NCI-H1092 (cell line): ENCODE results near the gene DGAT2.
A peak's percentile ranks its signal among the peaks of the same experiment; 100 is the strongest.

ENCODE experiments used
- DNase-seq: peaks from one replicate; lab custom pipeline; 2025; lab: John Stamatoyannopoulos, UW

DGAT2 gene

DNA sequence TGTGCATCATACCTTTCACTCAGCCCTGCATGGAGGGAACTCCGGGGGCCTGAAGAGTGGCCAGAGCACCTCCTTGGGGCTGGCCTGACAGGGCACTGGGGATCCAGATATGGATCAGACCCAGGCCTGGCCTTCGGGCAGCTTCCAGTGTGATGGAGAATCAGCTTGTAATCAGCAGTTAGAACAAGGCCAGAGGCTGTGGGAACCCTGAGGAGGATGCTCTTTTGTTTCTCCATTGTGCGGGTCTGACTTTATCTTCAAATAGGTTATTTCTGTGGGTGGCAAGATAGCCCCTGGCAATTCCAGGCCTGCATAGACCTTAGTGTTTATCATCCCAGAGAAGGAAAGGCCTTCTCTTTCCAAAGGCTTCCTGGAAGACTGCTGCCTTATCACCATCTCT, 12.3 kb downstream of the DGAT2 start:
- no peak for DNase-seq

DNA sequence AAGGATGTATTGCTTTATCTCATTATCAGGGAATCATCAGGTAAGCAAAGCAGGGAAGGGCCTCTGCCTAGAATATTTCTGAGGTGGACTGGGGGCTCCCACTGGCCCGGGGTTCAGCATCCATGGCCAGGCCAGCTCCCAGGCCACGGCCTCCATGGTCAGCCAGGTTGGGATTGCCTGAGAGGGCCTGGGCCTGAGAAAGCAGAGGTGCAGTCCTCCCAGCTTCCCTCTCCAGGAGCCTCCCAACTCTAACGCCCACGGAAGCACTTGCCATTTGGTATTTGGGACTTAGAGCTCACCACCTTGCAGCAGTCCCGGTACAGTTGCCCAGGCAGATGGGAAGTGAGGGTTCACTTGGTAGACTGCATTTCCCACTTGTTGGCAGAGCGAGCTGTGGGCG, 12.7 kb downstream of the DGAT2 start:
- no peak for DNase-seq

DNA sequence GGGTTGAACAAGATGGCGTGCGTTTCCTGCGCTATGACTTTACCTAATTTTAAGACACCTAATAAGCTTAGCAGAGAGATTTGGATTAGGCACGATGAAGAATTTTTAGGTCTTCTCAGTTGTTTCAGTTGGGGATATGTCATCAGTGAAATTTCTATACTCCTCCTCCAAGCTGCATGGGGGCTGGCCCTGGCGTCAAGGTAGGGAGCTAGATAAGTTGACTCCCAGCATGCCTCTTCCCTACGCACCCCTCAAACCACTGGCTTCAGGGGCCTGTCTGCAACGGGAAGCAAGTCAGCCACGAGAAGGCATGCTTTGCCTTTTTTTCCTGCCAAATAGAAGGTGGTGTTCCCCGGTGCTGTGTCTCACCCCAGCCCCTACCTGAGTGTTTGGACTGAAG, 13.3 kb downstream of the DGAT2 start:
- no peak for DNase-seq

DNA sequence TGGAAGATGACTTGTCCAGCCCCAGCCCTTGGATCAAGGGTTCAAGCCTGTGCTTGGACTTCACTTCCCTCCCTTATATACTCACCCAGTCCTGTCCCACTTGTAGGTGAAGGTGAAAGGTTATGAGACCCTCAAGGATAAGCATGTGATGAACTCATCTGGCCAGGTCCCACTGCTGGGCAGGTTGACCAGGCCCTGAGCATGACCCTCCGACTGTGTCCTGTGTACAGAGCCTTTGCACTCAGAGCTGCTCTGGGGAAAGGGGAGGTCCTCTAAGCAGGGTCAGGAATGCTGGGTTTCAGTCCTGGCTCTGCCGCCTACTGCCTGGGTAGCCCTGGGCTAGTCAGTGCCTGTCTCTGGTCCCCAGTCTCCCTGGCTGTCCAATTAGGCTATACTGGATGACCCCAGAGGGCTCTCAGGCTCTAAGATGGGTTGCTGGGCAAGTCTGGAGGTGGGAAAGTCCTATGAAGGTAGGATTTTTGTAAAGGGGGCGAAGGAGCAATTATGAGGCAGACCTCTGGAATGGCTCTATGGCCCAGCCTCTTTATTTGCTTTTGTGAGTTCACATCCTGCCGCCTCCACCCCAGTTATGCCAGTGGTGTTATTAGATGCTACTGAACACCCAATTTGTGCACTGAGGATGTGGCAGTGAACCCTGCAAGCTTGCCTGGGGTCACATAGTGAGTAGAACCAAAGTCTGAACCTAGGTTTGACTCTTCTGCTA, 14.1 kb downstream of the DGAT2 start:
- DNase-seq = no peak

DNA sequence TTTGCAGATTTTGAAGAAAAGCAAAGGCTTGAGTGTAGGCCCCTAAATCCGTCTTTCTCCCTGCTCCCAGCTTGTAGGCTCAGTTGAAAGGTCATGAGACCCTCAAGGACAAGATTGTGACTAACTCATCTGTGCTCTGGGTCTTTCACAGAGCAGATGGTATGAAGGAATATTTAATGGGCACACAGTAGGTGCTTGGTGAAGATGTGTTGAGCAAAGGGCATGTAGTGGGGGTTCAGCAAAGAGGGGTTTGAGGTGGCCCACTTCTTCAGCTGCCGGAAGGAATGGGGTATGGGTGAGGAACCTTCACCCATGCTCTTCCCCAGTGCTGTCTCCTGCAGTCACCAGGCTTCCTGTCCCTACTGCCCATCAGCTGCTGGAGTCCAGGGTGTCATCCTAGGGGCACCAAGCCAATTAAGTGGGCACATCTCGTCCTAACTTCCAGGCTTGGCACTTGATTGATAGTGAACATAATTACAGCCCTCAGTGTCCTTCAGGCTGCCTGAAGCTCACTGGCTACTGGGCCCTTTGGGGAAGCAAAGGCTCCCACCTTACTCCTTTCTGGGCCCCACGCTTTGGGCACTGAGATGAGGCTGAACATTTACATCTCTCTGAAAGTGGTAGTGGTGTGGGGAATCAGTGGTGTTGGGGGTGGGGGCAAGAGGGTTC, 15.0 kb downstream of the DGAT2 start:
- DNase-seq = no peak

DNA sequence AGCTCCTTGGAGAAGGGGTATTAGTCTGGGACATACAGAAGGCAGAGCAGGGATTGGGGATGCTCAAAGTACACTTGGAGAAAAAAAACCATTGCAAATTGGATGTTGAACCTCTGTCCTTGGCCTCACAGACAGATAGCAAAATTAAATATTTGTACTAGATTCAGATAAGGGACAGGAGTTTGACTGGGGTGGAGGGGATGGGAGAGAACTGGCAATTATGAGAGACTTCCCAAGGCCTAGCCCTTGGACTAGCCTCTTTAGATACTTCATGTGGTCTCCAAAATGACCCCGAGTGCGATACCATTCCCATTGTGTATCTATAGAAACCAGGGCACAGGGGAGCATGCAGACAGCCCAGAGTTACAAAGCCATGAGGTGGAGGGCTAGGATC, 15.5 kb downstream of the DGAT2 start:
- no peak for DNase-seq

DNA sequence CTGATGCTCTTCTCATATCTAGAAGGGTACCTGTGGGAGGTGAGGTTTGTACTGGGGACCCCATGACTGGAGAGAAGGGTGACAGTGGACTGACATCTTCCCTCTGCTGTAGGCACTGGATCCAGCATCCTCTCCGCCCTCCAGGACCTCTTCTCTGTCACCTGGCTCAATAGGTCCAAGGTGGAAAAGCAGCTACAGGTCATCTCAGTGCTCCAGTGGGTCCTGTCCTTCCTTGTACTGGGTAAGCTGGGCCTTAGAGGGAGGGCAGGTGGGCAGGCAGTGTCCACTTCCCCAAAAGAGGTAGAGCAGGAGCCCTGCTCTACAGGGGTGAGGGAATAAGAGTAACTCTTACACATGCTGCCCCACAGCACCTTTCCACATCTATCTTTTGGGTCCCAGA, 15.9 kb downstream of the DGAT2 start:
- no peak for DNase-seq

DNA sequence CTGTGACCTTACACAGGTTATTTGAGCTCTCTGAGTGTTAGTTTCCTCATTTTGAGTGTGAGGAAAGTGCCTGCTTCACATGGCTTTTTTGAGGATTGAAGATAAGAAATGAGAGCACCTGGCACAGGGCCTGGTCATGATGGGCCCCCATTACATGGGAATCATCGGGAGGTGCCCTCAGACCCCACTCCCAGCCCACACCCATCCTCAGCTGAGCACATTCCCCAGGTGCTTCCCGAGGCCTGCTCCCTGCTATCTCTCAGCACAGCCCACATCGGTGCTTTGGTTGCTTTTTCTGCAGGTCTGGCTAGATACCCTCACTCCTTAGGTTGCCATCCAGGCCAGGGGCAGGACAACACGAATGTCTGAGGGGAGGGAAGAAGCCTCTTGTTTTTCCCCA, 16.6 kb downstream of the DGAT2 start:
- no peak for DNase-seq

DNA sequence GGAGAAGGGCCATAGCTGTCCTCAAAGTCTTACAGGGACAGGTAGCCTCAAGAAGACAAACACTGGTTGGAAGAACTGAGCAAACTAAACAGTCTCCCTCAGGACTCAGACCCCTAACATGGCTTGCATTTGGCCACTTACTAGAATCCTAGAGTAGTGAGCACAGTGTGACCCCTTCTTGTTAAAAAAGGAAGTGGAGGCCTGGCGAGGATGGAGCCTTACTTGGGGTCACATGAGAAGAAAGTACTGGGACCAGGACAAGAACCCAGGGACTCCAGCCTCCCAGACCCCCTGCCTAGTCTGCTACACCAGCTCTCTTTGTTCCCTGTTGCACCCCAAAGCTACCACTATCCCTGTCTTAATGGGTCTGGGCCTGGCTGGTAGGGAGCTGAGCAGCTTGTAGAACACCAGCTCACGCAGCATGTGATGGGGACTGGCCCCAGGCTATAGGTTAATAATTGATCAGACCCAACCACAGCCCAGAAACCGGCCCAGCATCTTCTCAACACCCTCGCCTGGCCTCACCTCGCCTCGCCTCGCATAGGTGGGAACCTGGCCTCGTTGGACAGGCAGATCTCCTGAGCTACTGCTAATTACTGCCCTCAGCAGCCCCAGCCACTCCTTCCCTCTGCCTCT, 17.6 kb downstream of the DGAT2 start:
- DNase-seq = no peak

DNA sequence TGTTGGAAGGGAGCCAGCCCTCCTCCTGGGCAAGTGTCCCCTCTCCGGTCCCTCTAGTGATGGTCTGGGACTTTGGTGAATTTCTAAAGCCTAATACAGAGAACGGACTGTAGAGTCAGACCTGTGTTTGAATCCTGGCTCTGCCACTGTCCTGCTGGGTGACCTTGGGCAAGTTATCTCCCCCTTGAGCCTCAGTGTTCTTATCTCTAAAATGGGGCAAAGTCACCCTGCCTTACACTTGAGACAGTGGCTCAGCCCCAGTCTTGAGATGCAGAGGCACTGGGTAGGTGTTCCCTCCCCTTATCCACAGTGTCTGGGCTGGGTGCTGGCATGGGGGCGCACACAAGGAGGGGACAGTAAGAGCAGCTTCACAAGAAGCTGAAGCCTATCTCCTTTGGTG, 20.9 kb downstream of the DGAT2 start:
- DNase-seq = no peak

DNA sequence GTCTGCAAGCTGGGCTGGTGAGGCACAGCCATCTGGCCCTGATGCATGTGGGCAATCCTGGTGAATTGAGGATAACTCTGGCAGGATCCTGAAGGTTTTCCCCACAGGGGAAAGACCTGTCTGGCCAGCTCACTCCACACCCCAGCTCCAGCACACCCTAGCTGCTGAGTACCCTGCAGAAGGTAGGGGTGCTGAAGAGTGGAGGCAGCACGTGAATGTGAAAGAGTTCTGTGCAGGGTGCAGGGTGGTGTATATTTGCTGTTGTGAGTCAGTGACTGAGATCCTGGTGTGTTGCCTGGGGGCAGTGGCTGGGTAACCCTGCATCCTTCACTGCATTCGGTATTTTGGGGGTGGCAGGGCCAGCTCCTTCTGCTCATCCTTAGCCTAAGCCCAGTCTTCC, 22.4 kb downstream of the DGAT2 start:
- no peak for DNase-seq

DNA sequence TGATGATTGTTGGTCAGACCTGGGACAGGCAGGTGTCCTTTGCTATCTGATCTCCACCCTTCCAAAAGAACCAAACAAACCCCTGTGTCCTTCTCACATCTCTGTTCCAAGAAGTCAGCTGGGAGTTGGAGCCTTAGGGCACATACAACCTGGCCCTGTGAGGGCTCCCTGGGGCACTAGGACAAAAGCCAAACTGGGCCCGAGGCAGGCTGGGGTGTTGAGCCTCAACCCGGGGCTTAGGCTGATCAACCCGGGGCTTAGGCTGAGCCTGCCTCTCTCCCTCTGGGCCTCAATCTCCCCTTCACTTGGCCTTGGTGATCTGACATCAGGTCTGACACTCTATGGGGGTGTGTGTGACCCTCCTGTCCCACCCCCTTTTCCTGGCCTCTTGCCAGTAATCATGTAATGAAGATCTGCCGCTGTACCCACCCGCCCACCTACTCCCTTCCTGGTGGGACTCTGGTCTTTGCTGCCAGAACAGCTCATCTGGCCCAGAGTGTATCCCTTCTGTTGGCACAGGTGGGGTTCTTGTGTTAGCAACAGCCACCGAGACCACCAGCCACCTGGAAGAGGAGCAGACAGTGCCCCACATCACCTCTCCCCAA, 23.7 kb downstream of the DGAT2 start:
- no peak for DNase-seq

DNA sequence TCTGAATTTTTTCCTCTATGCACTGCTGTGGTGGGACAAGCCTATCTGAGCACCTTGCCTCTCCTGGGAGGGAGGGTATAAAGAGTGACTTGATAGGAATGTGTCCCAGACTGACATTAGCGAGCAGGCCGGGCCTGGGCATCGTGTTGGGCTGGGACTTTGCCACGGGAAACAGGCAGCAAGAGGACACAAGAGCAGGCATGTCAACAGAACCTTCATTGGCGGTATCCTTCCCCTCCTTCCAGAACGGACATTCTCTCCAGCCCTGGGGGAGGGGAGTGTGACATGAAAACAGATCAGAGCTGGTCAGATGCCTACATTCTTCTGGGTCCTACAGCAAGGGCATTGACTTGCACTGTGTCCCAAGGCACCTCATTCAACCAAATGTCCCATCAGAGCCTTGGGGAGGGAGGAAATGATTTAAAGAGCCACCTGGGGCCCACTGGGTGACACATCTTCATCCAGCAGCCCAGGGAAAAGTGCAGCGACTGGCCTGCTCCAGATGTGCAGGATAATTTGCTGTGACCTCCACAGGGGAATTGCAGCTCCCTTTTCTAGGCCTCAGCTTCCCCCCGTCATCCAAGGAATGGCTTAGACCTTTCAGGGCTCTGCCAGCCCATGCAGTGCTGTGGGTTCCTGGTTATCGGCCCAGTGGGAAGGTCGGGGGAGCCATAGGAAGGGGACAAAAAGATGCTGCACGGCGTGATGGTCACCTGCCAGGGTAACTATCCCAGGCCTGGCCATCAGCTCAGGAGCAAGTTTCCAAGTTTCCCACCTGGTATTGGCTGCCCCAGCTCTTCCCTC, 24.6 kb downstream of the DGAT2 start:
- DNase-seq = no peak

DNA sequence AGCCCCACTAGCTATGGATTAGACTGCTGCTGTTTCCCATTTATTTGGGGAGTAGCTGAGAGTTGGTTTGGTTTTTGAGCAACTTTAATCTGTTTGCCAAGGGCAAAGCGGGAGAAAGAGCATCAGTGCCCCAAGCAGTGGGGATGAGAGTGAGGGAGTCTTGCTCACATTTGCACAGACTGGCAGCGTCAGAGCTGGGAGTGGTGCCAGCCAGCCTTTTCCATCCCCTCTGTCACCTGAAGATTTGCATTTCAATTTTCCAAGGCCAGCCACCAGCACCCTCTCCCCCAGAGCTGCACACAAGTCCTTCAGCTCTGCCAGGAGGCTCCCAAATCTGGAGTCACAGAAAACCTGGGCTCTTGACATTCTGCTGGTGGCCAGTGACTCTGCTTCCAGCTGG, 25.4 kb downstream of the DGAT2 start:
- DNase-seq = peak; percentile 8

DNA sequence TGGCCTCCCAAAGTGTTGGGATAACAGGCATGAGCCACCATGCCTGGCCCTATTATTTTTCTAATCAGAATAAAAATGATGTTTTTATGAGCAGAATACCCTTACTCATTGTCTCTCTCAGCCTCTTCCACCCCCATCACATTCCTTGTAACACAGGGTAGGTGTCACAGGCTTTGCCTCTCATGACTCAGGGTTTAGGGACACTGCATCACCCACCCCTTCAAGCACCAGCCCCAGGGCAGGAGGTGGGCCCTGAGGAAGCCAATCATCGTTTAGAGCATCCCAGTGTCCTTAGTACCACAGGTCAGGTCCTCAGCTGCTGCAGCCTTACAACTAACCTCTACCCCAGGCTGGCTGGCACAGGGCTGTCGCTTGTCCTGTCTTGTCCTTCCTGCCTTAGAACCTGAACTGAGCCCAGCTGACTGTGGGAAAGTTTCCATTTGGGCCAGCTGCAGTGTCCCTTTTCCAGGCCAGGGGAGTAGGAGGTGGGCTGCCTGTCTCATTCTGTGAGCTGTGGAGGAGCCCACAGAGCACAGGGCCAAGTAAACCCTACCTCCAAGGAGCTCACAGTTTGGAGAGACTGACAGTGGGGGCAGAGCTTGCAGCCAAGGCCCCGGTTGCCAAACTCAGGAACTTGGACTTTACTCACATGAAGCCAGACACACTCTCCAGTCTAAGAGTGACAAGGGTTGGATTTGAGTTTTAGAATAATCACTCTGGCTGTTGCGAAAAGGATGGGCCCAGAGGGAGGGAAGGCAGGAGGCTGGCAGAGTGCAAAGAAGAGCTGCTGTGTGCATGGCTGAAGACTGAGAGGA, 26.9 kb downstream of the DGAT2 start:
- DNase-seq = no peak

DNA sequence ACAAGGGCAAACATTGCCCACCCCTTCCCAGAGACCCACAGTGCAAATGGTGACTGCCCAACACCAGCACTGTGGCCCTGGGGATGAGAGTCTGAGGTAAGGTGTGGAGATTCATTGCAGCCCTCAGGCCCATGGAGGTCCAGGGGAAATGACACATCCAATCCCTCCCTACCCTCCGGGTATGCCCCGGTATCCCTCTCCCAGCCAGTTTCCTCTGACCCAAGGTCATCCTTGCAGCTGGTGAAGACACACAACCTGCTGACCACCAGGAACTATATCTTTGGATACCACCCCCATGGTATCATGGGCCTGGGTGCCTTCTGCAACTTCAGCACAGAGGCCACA, 27.5 kb downstream of the DGAT2 start:
- DNase-seq = no peak

DNA sequence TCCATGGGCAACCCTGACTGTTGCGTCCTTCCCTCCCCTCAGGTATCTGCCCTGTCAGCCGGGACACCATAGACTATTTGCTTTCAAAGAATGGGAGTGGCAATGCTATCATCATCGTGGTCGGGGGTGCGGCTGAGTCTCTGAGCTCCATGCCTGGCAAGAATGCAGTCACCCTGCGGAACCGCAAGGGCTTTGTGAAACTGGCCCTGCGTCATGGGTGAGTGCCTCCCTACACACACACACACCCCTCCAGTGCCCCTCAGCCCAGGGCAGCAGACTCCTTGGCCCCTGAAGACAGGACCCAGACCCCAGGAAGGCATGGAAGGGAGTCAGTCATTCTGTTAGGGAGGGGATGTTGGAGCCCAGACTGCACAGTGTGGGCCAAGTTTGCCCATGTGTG, 28.5 kb downstream of the DGAT2 start:
- DNase-seq = no peak

DNA sequence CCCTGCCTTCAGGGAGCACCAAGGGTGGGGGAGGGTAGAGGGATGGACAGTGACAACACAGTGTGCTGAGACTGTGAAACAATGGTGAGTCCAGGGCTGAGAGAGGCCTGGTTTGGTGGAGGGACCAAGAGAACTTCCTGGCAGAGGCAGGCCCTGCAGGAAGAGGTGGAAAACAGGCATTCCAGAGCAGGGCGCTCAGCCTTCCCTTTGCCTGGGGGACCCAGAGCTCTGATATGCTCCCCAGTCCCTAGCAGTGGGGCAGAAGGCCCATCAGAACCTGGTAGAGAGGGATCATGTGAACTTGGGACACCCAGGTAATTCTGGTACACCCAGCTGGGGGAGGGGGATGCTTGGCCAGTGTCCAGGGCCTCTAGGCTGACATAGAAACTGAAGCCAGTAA, 29.2 kb downstream of the DGAT2 start:
- DNase-seq = no peak

DNA sequence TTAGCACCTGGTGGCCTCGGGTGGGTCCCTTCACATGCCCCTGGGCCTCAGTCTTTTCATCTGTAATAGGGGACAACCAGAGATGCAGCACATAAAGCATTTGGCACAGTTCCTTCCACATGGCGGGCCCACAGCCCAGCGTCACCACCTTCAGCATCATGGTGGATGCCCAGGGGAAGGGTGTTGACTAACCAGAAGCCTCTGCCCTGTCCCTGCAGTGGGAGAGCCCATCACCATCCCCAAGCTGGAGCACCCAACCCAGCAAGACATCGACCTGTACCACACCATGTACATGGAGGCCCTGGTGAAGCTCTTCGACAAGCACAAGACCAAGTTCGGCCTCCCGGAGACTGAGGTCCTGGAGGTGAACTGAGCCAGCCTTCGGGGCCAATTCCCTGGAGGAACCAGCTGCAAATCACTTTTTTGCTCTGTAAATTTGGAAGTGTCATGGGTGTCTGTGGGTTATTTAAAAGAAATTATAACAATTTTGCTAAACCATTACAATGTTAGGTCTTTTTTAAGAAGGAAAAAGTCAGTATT, 31.6 kb downstream of the DGAT2 start:
- DNase-seq = no peak

DNA sequence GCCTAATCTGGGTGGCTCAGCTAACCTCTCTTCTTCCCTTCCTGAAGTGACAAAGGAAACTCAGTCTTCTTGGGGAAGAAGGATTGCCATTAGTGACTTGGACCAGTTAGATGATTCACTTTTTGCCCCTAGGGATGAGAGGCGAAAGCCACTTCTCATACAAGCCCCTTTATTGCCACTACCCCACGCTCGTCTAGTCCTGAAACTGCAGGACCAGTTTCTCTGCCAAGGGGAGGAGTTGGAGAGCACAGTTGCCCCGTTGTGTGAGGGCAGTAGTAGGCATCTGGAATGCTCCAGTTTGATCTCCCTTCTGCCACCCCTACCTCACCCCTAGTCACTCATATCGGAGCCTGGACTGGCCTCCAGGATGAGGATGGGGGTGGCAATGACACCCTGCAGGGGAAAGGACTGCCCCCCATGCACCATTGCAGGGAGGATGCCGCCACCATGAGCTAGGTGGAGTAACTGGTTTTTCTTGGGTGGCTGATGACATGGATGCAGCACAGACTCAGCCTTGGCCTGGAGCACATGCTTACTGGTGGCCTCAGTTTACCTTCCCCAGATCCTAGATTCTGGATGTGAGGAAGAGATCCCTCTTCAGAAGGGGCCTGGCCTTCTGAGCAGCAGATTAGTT, 32.3 kb downstream of the DGAT2 start:
- DNase-seq = no peak
